IMR-90 (cell line): Measurements from ENCODE around the gene CALD1.

Experiments
- CTCF ChIP-seq: conservative IDR thresholded peaks from 2 replicates; pipeline ENCODE4 v1.5.1; 2012; ENCODE audit warnings: mild to moderate bottlenecking, low read depth, low read length, improper control_type of control experiment
- FOS ChIP-seq: fragments of 150-350 bp; IDR thresholded peaks from 2 replicates; pipeline ENCODE4 v1.6.1; 2016; ENCODE audit warnings: low read depth, low read length
- MAFK ChIP-seq: IDR thresholded peaks from 2 replicates; pipeline ENCODE4 v1.6.1; 2012; ENCODE audit warnings: low read depth, low read length, improper control_type of control experiment
- MAZ ChIP-seq: IDR thresholded peaks from 2 replicates; pipeline ENCODE4 v1.6.1; 2012; ENCODE audit warnings: low read depth, mild to moderate bottlenecking, low read length, improper control_type of control experiment, moderate library complexity, borderline replicate concordance
- POLR2A ChIP-seq: IDR thresholded peaks from 2 replicates; pipeline ENCODE4 v1.6.1; 2012; ENCODE audit warnings: mild to moderate bottlenecking, low read depth, low read length

DNA sequence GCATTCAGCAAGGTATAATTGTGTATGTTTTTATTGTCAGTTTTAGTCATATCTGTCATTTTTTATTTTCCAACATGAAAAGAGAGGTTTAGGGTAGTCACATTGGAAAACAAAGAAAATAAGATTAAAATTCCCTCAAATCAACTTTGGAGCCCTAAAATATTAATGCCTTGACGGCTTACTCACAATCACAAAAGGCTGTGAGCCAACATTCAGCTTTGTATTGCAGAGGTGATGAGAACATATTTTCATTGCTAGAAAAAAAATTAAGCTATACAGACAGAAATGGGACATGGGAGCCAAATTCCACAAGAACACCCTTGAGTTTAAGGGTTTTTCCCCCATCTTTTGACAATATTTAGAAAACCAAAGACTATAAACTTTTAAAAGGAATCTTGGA lies 30.2 kb downstream of the CALD1 start:
- TF ChIP-seq CTCF (no peak), MAZ (no peak), FOS (no peak), MAFK (no peak), POLR2A (no peak)
